Measurements from ENCODE around the gene MALAT1. TPM values are rescaled to one million over a fixed set of nuclear protein-coding genes. Genes with fewer than 3 reads are reported as not detected.

The MALAT1 gene
- total RNA-seq, 1 donor from 2014 or later = 8,332 TPM

Other genes starting within 250 kb of the MALAT1 start
- 8.2 and 12.1 TPM in 2 replicates for gene POLA2, start 237.1 kb upstream of the MALAT1 start, total RNA-seq
- gene CDC42EP2, start 184.2 kb upstream of the MALAT1 start, total RNA-seq = 11.4 and 12.3 TPM in 2 replicates
- gene DPF2, start 165.2 kb upstream of the MALAT1 start, total RNA-seq = 32.7 and 60.4 TPM in 2 replicates
- 0.17 and 0.23 TPM in 2 replicates for gene TIGD3, start 144.3 kb upstream of the MALAT1 start, total RNA-seq
- 1.0 and 3.3 TPM in 2 replicates for gene SLC25A45, start 116.4 kb upstream of the MALAT1 start, total RNA-seq
- 152 and 238 TPM in 2 replicates for gene FRMD8, start 112.4 kb upstream of the MALAT1 start, total RNA-seq
- 50.4 and 189 TPM in 2 replicates for gene NEAT1, start 76.2 kb upstream of the MALAT1 start, total RNA-seq
- gene SCYL1, start 26.0 kb downstream of the MALAT1 start, total RNA-seq = 67.4 and 71.3 TPM in 2 replicates
- 31.1 and 48.2 TPM in 2 replicates for gene LTBP3, start 59.3 kb downstream of the MALAT1 start, total RNA-seq
- gene ZNRD2, start 71.4 kb downstream of the MALAT1 start, total RNA-seq = 38.7 and 47.5 TPM in 2 replicates
- gene FAM89B, start 73.5 kb downstream of the MALAT1 start, total RNA-seq = 23.3 and 24.8 TPM in 2 replicates
- gene EHBP1L1, start 77.0 kb downstream of the MALAT1 start, total RNA-seq = 15.7 and 15.9 TPM in 2 replicates
- gene KCNK7, start 96.8 kb downstream of the MALAT1 start, total RNA-seq = 0.14 and 0.17 TPM in 2 replicates
- 118 and 171 TPM in 2 replicates for gene MAP3K11, start 115.2 kb downstream of the MALAT1 start, total RNA-seq
- gene PCNX3, start 116.7 kb downstream of the MALAT1 start, total RNA-seq = 18.0 and 34.8 TPM in 2 replicates
- gene SIPA1, start 139.1 kb downstream of the MALAT1 start, total RNA-seq = 72.2 and 102 TPM in 2 replicates
- gene RELA, start 163.9 kb downstream of the MALAT1 start, total RNA-seq = 17.3 and 17.7 TPM in 2 replicates
- 35.7 and 38.5 TPM in 2 replicates for gene KAT5, start 213.2 kb downstream of the MALAT1 start, total RNA-seq
- gene RNASEH2C, start 221.8 kb downstream of the MALAT1 start, total RNA-seq = 30.6 and 96.1 TPM in 2 replicates